Skin of body (tissue), 2 donors: ENCODE measurements around the gene GPR27. TPM values are rescaled to one million over a fixed set of nuclear protein-coding genes. Genes with fewer than 3 reads are reported as not detected.

ENCODE experiments used
- DNase-seq: peaks from one replicate; lab custom pipeline; 2025; lab: John Stamatoyannopoulos, UW
- total RNA-seq: library from RNA; depleted of rRNA; stranded (reverse); fragments of >200 nt; gene quantifications from one replicate; pipeline ENCODE4 v1.2.3, GENCODE V29; 2014

The GPR27 gene
- total RNA-seq, 1 donor from 2014 or later, result 5.2 TPM

DNA sequence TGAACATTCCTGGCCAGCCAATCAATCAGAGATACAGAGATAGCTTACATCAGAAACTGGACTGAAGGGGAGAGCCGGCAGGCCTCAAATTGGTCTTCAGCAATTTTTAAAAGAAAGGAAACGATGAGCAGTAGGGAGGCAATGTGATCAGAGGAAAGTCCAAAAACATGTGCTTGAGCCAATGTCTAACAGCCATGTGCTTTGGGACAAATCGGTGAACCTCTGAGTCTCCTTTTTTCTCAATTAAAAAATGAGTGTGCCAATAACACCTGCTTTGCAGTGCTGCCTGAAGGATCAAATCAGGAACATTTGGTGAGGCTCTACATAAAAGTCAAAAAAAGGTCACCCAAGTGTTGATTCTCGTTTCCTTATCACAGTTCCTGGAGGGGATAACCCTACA is 21.0 kb upstream of the GPR27 start:
- no peak for DNase-seq

DNA sequence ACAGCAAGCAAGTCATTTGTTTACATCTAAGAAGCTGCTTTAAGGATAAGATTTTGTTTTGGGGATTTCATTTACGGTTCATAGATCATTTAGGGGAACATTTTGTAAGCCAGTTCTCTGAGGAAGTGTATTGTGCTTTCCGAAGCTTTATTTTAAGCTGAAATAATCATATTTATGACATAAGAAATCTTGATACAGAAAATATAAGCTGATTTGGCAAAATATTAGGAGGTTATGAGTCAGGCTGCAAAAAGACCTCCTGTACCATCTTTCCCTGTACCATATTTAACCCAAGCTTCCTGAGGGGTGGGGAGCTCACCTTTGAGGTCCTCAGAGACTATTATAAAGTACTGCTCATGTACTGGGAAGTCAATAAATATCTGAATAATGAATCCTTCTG is 20.3 kb upstream of the GPR27 start:
- no peak for DNase-seq

DNA sequence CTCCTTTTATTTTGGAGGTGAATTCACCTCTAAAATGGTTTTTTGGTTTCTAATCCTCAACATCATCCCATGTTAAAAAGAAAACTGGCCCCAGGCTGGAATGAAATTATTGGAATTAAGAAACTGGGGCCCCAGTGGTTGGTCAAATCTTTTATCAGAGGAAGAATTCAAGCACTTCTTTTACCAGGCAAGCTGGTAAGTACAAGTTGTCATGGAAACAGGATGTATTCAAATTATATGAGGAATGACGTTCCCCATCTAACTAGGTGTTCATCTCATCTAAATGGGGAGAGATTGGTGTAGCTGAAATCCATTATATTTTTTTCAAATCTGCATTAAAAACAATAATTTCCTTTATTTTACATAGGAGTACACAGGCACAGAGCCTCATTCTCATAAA is 18.8 kb upstream of the GPR27 start:
- DNase-seq, result no peak

DNA sequence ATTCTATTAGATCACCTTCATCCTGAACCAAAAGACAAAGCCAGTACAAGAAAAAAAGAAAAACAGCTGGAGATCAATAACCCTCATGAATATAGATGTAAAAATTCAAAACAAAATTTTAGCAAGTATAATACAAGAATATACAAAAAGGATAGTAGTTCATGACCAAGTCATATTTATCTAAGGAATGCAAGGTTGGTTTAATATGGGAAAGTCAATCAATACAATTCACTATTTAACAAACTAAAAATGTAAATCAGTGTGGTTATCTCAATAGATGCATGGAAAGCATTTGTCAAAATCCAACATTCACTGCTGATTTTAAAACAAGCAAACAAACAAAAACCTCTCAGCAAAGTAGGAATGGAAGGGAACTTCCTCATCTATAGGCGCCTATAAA is 11.0 kb upstream of the GPR27 start:
- DNase-seq, result no peak

DNA sequence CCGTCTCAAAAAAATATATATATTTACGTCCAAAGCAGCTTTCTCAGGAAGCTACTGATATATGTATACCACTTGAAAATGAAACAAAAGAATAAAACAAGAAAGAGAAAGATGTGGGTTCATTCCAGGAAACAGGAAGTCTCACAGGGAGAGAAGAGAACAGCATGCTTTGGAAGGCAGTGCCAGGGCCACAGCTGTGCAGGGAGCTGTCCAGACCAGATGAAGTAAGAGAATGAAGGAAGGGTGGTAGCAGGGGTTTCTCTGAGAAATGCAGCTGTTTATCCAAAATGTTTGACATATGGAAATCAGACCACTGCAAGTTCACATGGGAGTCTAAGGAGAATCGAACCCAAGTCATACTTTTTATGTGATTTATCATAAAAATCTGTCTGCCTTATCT is 8.9 kb upstream of the GPR27 start:
- DNase-seq, result no peak

DNA sequence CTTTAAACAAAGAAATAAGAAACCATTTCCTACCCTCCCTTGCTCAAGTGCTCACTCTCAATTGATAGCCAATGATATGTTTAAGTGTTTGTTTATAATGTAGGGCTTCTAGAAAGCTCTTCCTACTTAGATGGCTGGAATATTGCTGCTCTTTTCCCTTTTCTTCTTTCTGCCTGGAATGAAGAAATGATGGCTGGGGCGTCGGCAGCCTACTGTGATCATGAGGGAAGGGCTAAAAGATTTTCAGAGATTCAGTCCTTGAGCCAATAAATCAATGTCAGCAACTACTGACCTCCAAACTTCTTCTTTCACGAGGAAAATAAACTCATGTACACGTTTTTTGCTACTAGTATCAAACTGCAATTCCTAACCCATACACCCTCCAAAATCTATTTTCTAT is 2.1 kb upstream of the GPR27 start:
- no peak for DNase-seq

DNA sequence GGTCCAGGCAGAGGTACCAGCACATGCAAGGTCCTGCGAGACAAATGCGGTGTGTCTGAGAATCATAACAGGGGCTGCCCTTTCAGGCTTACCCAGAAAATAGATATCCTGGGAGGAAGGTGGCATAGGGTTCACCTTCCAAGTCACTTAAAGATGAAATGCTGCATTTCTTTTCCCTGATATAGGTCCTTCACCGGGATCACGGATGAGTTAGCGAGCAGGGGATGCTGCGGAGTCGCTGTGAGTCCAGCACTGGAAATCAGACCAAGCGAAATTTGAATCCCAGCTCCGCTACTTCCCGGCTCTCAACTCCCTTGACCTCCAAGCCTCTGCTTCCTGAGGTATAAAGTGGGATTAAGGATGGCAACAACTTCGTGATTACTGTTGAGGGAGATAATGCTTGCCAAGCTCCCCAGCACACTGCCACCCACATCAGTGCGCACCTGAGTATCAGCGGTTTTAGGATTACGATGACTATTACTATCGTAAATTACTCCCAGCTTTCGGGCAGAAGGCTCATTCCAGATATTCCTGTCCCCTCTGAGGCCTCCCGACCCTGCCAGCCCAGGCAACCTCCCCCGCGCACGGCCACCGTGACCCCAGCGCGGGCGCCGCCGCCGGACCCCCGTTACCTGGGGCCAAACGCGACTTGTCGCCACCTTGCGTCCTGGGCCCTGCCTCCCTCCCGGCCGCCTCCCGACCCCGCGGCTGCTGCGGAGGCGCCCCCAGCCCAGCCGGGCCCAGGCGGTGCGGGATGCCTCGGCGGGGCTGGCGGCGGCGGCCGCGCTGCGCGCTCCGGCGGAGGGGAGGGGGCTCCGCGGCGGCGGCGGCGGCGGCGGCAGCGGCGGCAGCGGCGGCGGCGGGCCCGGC is 589 bp upstream of the GPR27 start:
- no peak for DNase-seq

DNA sequence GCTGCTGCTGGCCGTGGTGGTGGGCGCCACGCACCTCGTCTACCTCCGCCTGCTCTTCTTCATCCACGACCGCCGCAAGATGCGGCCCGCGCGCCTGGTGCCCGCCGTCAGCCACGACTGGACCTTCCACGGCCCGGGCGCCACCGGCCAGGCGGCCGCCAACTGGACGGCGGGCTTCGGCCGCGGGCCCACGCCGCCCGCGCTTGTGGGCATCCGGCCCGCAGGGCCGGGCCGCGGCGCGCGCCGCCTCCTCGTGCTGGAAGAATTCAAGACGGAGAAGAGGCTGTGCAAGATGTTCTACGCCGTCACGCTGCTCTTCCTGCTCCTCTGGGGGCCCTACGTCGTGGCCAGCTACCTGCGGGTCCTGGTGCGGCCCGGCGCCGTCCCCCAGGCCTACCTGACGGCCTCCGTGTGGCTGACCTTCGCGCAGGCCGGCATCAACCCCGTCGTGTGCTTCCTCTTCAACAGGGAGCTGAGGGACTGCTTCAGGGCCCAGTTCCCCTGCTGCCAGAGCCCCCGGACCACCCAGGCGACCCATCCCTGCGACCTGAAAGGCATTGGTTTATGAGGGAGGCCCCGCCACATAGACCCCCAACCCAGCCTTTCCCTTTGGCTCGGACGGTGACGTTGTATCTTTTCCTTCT is 1.1 kb downstream of the GPR27 start:
- DNase-seq, result no peak

DNA sequence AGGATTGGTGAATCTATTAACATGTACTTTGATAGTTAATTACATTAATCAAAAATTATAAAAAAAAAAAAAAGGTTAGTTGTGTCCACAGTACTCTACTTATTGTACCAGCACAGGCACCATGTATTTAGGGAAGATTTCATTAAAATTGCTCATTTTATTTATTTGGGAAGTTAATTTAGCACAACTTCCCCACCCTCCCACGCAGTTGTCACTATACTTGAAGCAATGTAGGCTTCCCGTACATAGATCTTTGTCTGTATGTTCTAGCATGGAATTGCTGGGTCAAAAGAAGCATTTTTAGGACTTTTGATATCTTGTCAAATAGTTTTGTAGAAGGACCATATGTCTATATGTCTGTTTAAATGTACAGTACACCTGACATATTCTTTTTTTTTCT is 4.4 kb downstream of the GPR27 start:
- no peak for DNase-seq

DNA sequence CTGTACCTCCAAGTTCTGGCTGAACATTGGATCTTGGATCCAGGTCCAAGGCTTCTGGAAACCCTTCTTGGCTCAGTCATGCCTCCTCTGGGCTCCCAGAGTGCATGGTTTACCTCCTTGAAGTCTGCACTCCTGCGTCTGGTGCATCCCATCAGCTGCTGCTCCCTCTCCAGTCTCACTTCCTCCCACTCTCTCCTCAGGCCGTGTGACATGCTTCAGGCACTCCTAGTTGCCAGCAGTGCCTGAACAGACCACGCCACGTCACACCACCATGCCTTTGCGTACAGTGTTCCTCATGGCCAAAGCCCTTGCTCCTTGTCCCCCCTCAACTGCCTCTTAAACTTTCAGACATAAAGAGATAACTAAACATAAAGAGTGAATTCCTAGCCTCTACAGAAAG is 5.7 kb downstream of the GPR27 start:
- no peak for DNase-seq

DNA sequence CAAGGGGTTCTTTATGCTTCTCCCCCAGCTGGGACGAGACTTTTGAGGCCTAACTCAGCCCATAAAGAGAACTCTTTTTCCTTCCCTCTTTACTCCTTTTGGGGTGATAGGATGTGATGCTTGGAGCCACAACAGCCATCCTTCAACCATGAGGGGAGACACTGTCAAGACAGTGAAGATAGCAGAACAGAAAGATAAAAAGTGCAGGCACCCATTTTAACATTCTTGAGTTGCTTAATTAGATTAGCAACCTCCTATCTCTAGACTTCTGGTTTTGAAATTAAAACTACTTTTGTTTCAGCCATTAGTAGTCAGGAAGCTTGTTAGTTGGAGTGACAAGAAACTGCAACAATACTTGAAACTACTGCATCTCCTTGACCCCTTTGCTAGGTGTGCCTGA is 6.5 kb downstream of the GPR27 start:
- no peak for DNase-seq

DNA sequence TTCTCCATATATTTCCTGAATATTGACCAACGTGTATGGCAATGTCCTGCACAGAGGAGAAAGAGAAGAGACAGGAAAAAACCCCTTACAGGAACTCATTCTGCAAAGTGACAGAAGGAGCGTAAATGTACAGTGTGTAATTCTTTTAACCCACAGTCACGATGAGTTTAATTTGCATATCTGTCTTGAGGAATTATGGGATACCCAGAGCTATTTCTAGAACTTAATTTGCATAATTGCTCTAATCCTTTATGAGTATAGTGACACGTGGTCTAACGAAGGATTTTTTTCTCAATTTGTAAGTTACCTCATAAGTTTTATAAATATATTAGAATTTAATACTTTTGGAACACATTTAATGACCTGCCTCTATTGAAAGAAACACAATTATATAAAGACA is 9.8 kb downstream of the GPR27 start:
- DNase-seq, result no peak

DNA sequence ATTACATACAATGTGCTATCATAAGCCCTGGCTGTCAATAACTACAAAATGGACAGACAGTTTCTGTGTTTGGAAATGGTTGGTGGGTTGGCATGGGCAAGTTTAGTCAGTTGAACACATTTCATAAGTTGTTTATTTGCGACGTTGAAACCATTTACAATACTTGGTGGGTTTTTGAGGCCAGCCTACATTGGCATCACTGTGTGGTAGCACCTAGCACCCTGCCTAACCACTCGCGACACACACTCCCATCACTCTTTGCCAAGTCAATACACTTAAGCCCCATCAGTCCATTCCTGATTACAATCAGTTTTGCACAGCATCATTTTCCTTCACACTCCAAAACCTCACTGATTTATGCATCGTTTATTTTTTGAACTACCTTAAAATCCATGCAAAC is 17.5 kb downstream of the GPR27 start:
- DNase-seq, result no peak

DNA sequence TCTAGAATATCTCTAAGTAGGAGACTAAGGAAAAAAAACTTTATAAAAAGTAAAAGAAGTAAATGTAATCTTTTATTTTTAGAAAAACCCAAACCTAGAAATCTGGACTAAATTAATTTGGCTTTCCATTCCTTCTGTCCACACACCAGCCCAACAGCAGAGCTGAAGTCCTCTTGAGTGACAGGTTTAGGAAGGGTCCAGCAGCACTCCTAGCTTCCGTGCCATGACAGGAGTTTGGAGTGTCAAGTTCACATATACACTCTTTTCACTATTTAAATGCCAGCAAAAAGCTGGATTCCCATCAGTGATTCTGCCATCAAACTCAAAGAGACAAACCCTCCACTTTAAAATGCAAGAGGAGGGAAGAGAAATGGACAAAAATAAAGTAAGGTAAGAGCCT is 18.2 kb downstream of the GPR27 start:
- no peak for DNase-seq

DNA sequence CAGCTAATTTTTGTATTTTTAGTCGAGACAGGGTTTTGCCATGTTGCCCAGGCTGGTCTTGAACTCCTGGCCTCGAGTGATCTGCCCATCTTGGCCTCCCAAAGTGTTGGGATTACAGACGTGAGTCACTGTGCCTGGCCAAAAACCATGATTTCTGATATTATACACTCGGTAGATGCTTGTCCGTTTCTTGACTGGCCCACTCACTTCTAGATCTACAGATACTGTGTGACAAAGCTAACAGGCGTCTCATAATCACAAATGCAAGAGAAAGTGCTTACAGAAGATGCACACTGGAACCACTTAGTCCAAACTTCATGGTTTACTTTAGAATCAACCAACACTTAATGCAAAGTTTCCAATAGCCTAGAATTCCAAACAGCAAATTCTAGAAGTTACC is 22.9 kb downstream of the GPR27 start:
- DNase-seq, result no peak

DNA sequence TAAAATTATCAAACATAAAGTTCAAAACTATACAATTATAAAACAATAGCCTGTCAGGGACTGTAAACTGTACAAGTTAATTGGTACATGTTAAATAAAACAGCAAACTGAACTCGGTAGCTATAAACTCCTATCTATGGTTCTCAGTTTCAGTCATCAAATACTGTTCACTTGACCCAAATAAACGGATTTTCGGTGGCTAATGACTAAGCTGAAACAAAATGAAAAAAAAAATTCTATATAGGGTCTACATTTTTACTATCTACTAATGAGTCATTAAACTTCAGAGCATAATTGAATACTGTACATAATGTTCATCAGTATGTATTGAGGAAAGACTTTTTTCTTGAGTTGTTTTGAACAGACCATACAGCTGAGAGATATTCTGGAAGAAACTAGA is 24.7 kb downstream of the GPR27 start:
- DNase-seq, result no peak

DNA sequence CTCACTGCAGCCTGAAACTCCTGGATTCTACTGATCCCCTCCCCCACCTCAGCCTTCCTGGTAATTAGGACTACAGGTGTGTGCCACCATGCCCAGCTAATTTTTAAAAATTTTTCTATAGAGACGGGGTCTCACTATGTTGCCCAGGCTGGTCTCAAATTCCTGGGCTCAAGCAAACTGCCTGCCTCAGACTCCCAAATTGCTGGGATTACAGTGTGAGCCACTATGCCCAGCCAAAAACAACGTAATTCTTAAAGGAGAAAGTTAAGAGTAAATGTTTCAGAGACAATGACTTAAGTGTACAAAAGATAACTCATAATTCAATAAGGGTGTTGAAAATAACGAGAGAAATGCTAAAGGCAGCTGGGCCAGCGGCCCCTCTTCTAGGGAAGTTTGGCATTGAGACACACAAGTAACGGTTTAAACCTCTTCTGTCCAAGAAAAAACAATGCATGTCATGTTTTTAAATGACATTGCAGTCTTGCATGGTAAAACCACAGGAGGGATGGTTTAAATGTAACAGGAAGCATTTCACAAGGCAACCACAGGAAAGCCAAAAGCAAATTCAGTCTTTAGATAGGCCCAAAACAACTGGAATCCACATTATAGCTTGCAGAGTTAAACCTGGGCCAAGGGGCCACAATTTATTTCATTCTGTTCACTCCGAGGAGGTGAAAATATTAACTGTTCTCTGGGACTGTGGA is 26.2 kb downstream of the GPR27 start:
- DNase-seq, result peak; percentile 85

DNA sequence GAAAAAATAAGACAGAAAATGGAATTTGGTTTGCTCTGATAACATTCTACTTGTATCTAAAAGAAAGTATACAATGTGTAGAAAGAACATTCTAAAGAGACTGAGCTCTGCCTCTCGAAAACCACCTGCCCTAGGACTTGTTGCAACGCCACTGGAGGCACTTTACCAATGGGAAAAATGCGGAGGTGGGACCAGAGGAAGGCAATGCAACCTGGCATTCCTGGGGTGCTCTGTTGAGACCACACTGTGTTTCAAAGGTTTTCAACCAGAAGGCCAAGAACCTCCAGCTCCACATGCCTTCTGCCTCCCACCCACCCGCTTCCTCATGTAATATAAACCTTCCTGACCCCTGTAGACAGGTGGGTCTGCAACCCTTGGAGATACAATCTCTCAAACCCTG is 26.8 kb downstream of the GPR27 start:
- no peak for DNase-seq

DNA sequence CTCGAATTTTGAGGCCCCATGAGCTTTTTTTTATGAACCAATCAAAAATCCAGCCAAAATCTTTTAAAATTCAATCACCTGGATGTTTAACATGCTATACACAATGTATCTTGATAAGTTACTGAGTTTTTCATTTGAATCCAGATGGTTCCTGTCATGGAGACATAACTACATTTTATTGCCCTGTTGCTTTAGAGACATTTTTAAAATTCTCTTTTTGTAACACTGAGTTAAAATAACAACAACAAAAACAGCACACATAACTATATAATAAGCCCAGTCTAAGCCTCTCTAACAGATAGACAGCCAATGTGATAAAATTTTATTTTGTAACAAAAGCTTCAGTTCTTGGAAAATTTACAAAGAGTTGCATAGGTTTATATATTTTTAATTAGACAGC is 29.5 kb downstream of the GPR27 start:
- DNase-seq, result no peak

DNA sequence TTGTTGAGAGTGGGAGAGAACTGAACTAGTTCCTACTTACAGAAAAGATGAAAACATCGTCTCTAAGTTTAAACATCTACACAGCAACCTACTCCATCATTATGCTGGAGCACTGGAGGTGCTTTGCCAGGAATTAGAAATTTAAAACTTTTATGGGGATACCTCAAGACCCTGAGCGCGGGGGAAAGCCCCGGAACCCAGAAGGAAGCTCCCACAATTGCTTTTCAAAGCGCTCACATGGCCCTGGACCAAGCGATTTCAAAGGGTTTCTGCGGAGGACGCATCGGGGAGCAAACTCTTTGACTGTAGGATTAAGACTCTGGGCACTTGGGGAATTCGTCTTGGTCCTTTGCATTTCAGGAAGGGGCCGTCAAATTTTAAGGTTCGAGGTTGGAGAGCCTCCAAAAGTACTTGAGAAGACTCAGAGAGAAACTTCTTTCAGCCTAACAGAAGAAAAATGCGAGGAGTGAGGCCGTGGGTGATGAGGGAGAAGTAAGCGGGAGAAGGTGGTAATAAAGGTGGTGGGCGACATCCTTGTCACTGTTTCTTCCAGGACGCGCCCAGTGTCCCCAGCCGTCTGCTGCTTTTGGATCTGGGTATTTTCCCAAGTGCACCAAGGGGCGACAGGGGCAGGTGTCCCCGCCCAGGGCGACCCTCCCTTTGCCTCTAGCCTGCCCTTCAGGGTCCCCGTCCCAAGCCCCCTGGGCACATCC is 30.7 kb downstream of the GPR27 start:
- DNase-seq, result no peak

DNA sequence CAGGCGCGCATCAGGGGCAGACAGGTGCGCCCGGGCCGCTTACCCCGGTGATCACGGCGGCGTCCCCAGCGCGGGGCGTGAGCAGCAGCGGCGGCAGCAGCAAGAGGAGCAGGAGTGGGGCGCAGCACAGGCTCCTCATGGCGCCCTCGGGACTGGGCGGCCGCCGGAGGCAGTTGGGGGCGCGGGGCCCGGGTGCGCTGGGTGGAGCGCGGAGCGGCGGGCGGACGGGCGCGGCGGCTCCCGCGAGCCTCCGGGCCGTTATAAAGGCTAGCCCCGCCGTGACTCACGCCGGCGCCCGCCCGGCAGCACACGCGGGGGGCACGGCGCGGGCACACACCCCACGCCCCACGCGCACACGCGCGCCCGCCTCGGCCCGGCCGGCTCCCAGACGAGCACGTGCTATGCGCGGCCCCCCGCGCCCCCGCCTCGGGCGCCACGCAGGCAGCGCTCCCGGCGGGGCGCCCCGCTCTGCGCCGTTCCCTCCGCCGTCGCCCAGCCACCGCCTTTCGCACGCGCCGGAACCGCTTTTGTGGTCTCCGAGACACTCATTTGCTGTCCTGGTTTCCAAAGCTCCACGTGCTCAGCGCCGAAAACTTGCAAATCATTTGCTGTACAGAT is 31.4 kb downstream of the GPR27 start, which contains the start of gene PROK2:
TSS of gene PROK2 (minus strand) at position 235 of the 618 bp plus-strand sequence. CDS start at position 139, 96 bp downstream.
- peak; percentile 33 for DNase-seq
